ENCODE data around the gene UAP1. TPM values are rescaled to one million over a fixed set of nuclear protein-coding genes. Genes with fewer than 3 reads are reported as not detected.
"Not testable (repeated sequence)": the region's sequence is repeated elsewhere in the genome, so short reads cannot be mapped to it uniquely, and the experiment has no call there.

The UAP1 gene
- total RNA-seq, 1 experiment from 2014 or later: 39.8 TPM

GRCh38 chr1:162570718-162571117, 9.2 kb downstream of the UAP1 start:
- no peak overlapping the region for H3K27ac ChIP-seq
- no peak for TF ChIP-seq CTCF (conservative IDR thresholded peaks at IDR 0.05)
- no peak for TF ChIP-seq EZH2 (IDR thresholded peaks at IDR 0.05; ENCODE audit: low read depth)
- H4K20me1 ChIP-seq (ENCODE audit: insufficient read depth): 0 out of 2 replicates have a peak, but pooled peaks cover 4% of the 10 kb centered on the region
- no peak overlapping the region for H2AFZ ChIP-seq
- H3K79me2 ChIP-seq (ENCODE audit: low read depth): peaks cover 13% of the 10 kb centered on the region; the same call in 1 of the 2 replicates
- H3F3A ChIP-seq (ENCODE audit: insufficient read depth, low read depth): no peaks in the 10 kb centered on the region
- no peak for DNase-seq
- no peak overlapping the region for H3K4me3 ChIP-seq
- no TSS peak for BruUV-seq (replicated peaks)
- H3K36me3 ChIP-seq (ENCODE audit: low read depth): 0 out of 2 replicates have a peak, but pooled peaks cover 9% of the 10 kb centered on the region
- no peaks in the 10 kb centered on the region for H3K4me1 ChIP-seq (replicated peaks; ENCODE audit: insufficient read depth)
- H3K4me2 ChIP-seq: no peak overlapping the region
- ChIA-PET CTCF (no interaction called here), POLR2A (ENCODE audit: unreplicated experiment) (no interaction called here)
- H3K9me2 ChIP-seq (ENCODE audit: insufficient read depth): 0 out of 2 replicates have a peak, but pooled peaks cover under 1% of the 10 kb centered on the region
- no peaks in the 10 kb centered on the region for H3K27me3 ChIP-seq (ENCODE audit: insufficient read depth, low read depth)
- intact Hi-C loops (cut with micrococcal nuclease; ENCODE audit: unreplicated experiment): loop anchor here (5.0 kb wide), 1 partner anchor 63 kb away; no protein-coding TSS in a partner anchor
- H3K9me3 ChIP-seq (ENCODE audit: insufficient read depth, low read depth): no peaks in the 10 kb centered on the region

GRCh38 chr1:162571121-162571520, 9.6 kb downstream of the UAP1 start:
- H4K20me1 ChIP-seq (ENCODE audit: insufficient read depth); H3K27me3 ChIP-seq (ENCODE audit: insufficient read depth, low read depth); H3K4me2 ChIP-seq; H3K36me3 ChIP-seq (ENCODE audit: low read depth); H3K4me1 ChIP-seq (replicated peaks; ENCODE audit: insufficient read depth); H3F3A ChIP-seq (ENCODE audit: insufficient read depth, low read depth); DNase-seq; H3K79me2 ChIP-seq (ENCODE audit: low read depth); H2AFZ ChIP-seq; POLR2A ChIA-PET (ENCODE audit: unreplicated experiment); BruUV-seq (replicated peaks); H3K9me2 ChIP-seq (ENCODE audit: insufficient read depth); CTCF ChIA-PET; H3K27ac ChIP-seq; H3K9me3 ChIP-seq (ENCODE audit: insufficient read depth, low read depth); H3K4me3 ChIP-seq: not testable (repeated sequence)
- intact Hi-C loops (cut with micrococcal nuclease; ENCODE audit: unreplicated experiment): loop anchor here (5.0 kb wide), 1 partner anchor 64 kb away; no protein-coding TSS in a partner anchor

GRCh38 chr1:162571696-162572095, 10.2 kb downstream of the UAP1 start:
- BruUV-seq (replicated peaks): no TSS peak
- no peak overlapping the region for H3K4me2 ChIP-seq
- no peaks in the 10 kb centered on the region for H3K4me1 ChIP-seq (replicated peaks; ENCODE audit: insufficient read depth)
- TF ChIP-seq CTCF (conservative IDR thresholded peaks at IDR 0.05): no peak
- no peak for TF ChIP-seq EZH2 (IDR thresholded peaks at IDR 0.05; ENCODE audit: low read depth)
- no peak overlapping the region for H3K4me3 ChIP-seq
- peaks cover 10% of the 10 kb centered on the region; the same call in 1 of the 2 replicates for H3K79me2 ChIP-seq (ENCODE audit: low read depth)
- H3K27me3 ChIP-seq (ENCODE audit: insufficient read depth, low read depth): no peaks in the 10 kb centered on the region
- H3K9me3 ChIP-seq (ENCODE audit: insufficient read depth, low read depth): no peaks in the 10 kb centered on the region
- H3K9me2 ChIP-seq (ENCODE audit: insufficient read depth): no peaks in the 10 kb centered on the region
- CTCF ChIA-PET: no interaction called here
- H3K36me3 ChIP-seq (ENCODE audit: low read depth): 0 out of 2 replicates have a peak, but pooled peaks cover 8% of the 10 kb centered on the region
- POLR2A ChIA-PET (ENCODE audit: unreplicated experiment): no interaction called here
- H3K27ac ChIP-seq: no peak overlapping the region
- intact Hi-C loops (cut with micrococcal nuclease; ENCODE audit: unreplicated experiment): loop anchor here (5.0 kb wide), 1 partner anchor 64 kb away; no protein-coding TSS in a partner anchor
- DNase-seq: no peak
- no peak overlapping the region for H2AFZ ChIP-seq
- H4K20me1 ChIP-seq (ENCODE audit: insufficient read depth): no peaks in the 10 kb centered on the region
- no peaks in the 10 kb centered on the region for H3F3A ChIP-seq (ENCODE audit: insufficient read depth, low read depth)

- ChIA-PET CTCF (no interaction called here), POLR2A (ENCODE audit: unreplicated experiment) (interaction anchor here (0.7 kb wide), 1 partner anchor 409 kb away, joined by 5 read pairs; no protein-coding TSS in a partner anchor)
- H3K4me2 ChIP-seq: no peak overlapping the region
- no peak overlapping the region for H3K27ac ChIP-seq
- H3K36me3 ChIP-seq (ENCODE audit: low read depth): 0 out of 2 replicates have a peak, but pooled peaks cover 3% of the 10 kb centered on the region
- H3K27me3 ChIP-seq (ENCODE audit: insufficient read depth, low read depth): no peaks in the 10 kb centered on the region
- no peak for DNase-seq
- no TSS peak for BruUV-seq (replicated peaks)
- no peaks in the 10 kb centered on the region for H3K4me1 ChIP-seq (replicated peaks; ENCODE audit: insufficient read depth)
- intact Hi-C loops (cut with micrococcal nuclease; ENCODE audit: unreplicated experiment): loop anchor here (5.0 kb wide), 1 partner anchor 66 kb away; no protein-coding TSS in a partner anchor
- no peaks in the 10 kb centered on the region for H3F3A ChIP-seq (ENCODE audit: insufficient read depth, low read depth)
- H4K20me1 ChIP-seq (ENCODE audit: insufficient read depth): no peaks in the 10 kb centered on the region
- H3K79me2 ChIP-seq (ENCODE audit: low read depth): peaks cover 10% of the 10 kb centered on the region; the same call in 1 of the 2 replicates
- no peak overlapping the region for H2AFZ ChIP-seq
- H3K4me3 ChIP-seq: no peak overlapping the region
- H3K9me2 ChIP-seq (ENCODE audit: insufficient read depth): no peaks in the 10 kb centered on the region
- TF ChIP-seq EZH2 (IDR thresholded peaks at IDR 0.05; ENCODE audit: low read depth): no peak
- no peak for TF ChIP-seq CTCF (conservative IDR thresholded peaks at IDR 0.05)
- H3K9me3 ChIP-seq (ENCODE audit: insufficient read depth, low read depth): no peaks in the 10 kb centered on the region
Observed at GRCh38 chr1:162573136-162573535, 11.6 kb downstream of the UAP1 start.

Measured in PC-9 (cell line).